HEK293 (cell line): Measurements from ENCODE around the gene METTL23.

Experiments
- CTCF ChIA-PET: fragments of 350-600 bp; formaldehyde crosslinking; extraction: SDS; loops from one replicate; lab custom pipeline; 2021; ENCODE audit warnings: antibody characterized with exemption; lab: Yijun Ruan, JAX
- POLR2A ChIA-PET: fragments of 300-600 bp; formaldehyde crosslinking; extraction: SDS; loops from one replicate; lab custom pipeline; 2020; ENCODE audit warnings: antibody characterized with exemption, inconsistent platforms; lab: Yijun Ruan, JAX
- H3K27ac ChIP-seq: fragments of 200-500 bp; sonication (Bioruptor generic); 2 replicates; pipeline ENCODE4 v1.5.1; 2014; ENCODE audit warnings: low read depth, low read length, control low read depth, inconsistent platforms; ENCODE audit errors: extremely low read depth
- H3K36me3 ChIP-seq, 2 experiments: fragments of 200-500 bp in 1 of 2; sonication (Bioruptor generic) in 1 of 2; 1 replicate in 1 of 2; 2 replicates in 1 of 2; pipeline ENCODE4 v1.5.1; 2014 to 2017; ENCODE audit warnings: inconsistent platforms in 2 of 2, low read length in 2 of 2; ENCODE audit not compliant: control insufficient read depth in 2 of 2, insufficient read depth in 1 of 2
- H3K4me1 ChIP-seq: fragments of 200-500 bp; sonication (Bioruptor generic); 2 replicates; pipeline ENCODE4 v1.5.1; 2014; ENCODE audit warnings: mild to moderate bottlenecking, low read length, inconsistent platforms; ENCODE audit not compliant: control insufficient read depth, insufficient read depth
- H3K4me3 ChIP-seq: 2 replicates; pipeline ENCODE4 v1.5.1; 2011; ENCODE audit warnings: low read depth, mild to moderate bottlenecking, control low read depth, low read length, moderate library complexity
- H3K9me3 ChIP-seq: fragments of 200-500 bp; sonication (Bioruptor generic); 2 replicates; pipeline ENCODE4 v1.5.1; 2014; ENCODE audit warnings: low read depth, low read length, inconsistent platforms; ENCODE audit not compliant: control insufficient read depth, insufficient read depth
- CTCF ChIP-seq: fragments of 450-650 bp; formaldehyde crosslinking; IDR thresholded peaks from 2 replicates; pipeline ENCODE4 v1.5.1; 2016; ENCODE audit warnings: missing biosample characterization, missing genetic modification characterization
- KLF9 ChIP-seq: fragments of 450-650 bp; formaldehyde crosslinking; IDR thresholded peaks from 2 replicates; pipeline ENCODE4 v1.5.1; 2016; ENCODE audit warnings: missing biosample characterization, missing genetic modification characterization, low read depth
- MYNN ChIP-seq: fragments of 450-650 bp; formaldehyde crosslinking; IDR thresholded peaks from 2 replicates; pipeline ENCODE4 v1.5.1; 2016; ENCODE audit warnings: missing biosample characterization, missing genetic modification characterization, borderline replicate concordance
- OSR2 ChIP-seq: fragments of 450-650 bp; formaldehyde crosslinking; IDR thresholded peaks from 2 replicates; pipeline ENCODE4 v1.5.1; 2016; ENCODE audit warnings: missing biosample characterization, missing genetic modification characterization
- PRDM4 ChIP-seq: fragments of 450-650 bp; formaldehyde crosslinking; IDR thresholded peaks from 2 replicates; pipeline ENCODE4 v1.5.1; 2017; ENCODE audit warnings: missing biosample characterization, missing genetic modification characterization
- REST ChIP-seq: fragments of 450-650 bp; formaldehyde crosslinking; IDR thresholded peaks from 2 replicates; pipeline ENCODE4 v1.5.1; 2016; ENCODE audit warnings: missing biosample characterization, missing genetic modification characterization
- SCRT2 ChIP-seq: fragments of 450-650 bp; formaldehyde crosslinking; IDR thresholded peaks from 2 replicates; pipeline ENCODE4 v1.5.1; 2016; ENCODE audit warnings: missing biosample characterization, missing genetic modification characterization
- SETDB1 ChIP-seq: IDR thresholded peaks from one replicate; pipeline ENCODE4 v1.6.1; 2017; ENCODE audit warnings: mild to moderate bottlenecking, low read length, moderate library complexity, mixed read lengths; ENCODE audit not compliant: insufficient read length
- YY1 ChIP-seq: fragments of 450-650 bp; formaldehyde crosslinking; IDR thresholded peaks from 2 replicates; pipeline ENCODE4 v1.5.1; 2018; ENCODE audit warnings: missing biosample characterization, missing genetic modification characterization
- ZBTB20 ChIP-seq: fragments of 450-650 bp; formaldehyde crosslinking; IDR thresholded peaks from 2 replicates; pipeline ENCODE4 v1.5.1; 2016; ENCODE audit warnings: missing biosample characterization, missing genetic modification characterization
- ZBTB21 ChIP-seq: fragments of 450-650 bp; formaldehyde crosslinking; IDR thresholded peaks from 2 replicates; pipeline ENCODE4 v1.5.1; 2017; ENCODE audit warnings: missing biosample characterization, missing genetic modification characterization
- ZIC2 ChIP-seq: fragments of 450-650 bp; formaldehyde crosslinking; IDR thresholded peaks from 2 replicates; pipeline ENCODE4 v1.5.1; 2016; ENCODE audit warnings: missing biosample characterization, missing genetic modification characterization
- ZNF140 ChIP-seq: fragments of 450-650 bp; formaldehyde crosslinking; IDR thresholded peaks from 2 replicates; pipeline ENCODE4 v1.5.1; 2016; ENCODE audit warnings: missing biosample characterization, missing genetic modification characterization
- ZNF174 ChIP-seq: fragments of 450-650 bp; formaldehyde crosslinking; IDR thresholded peaks from 2 replicates; pipeline ENCODE4 v1.5.0; 2017; ENCODE audit warnings: missing biosample characterization, mild to moderate bottlenecking, missing genetic modification characterization
- ZNF19 ChIP-seq: fragments of 450-650 bp; formaldehyde crosslinking; IDR thresholded peaks from 2 replicates; pipeline ENCODE4; 2016; ENCODE audit warnings: missing biosample characterization, missing genetic modification characterization, low read depth
- ZNF350 ChIP-seq: fragments of 450-650 bp; formaldehyde crosslinking; IDR thresholded peaks from 2 replicates; pipeline ENCODE4 v1.5.0; 2017; ENCODE audit warnings: missing biosample characterization, mild to moderate bottlenecking, missing genetic modification characterization
- ZNF433 ChIP-seq: fragments of 450-650 bp; formaldehyde crosslinking; IDR thresholded peaks from 2 replicates; pipeline ENCODE4 v1.5.1; 2016; ENCODE audit warnings: missing biosample characterization, missing genetic modification characterization, low read depth
- ZNF48 ChIP-seq: fragments of 450-650 bp; formaldehyde crosslinking; IDR thresholded peaks from 2 replicates; pipeline ENCODE4 v1.5.1; 2016; ENCODE audit warnings: missing biosample characterization, missing genetic modification characterization
- ZNF518A ChIP-seq: fragments of 450-650 bp; formaldehyde crosslinking; conservative IDR thresholded peaks from 2 replicates; pipeline ENCODE4 v1.5.1; 2016; ENCODE audit warnings: low read depth, missing biosample characterization, missing genetic modification characterization
- ZNF529 ChIP-seq: fragments of 450-650 bp; formaldehyde crosslinking; IDR thresholded peaks from 2 replicates; pipeline ENCODE4 v1.5.1; 2017; ENCODE audit warnings: missing genetic modification characterization, missing biosample characterization; ENCODE audit not compliant: insufficient replicate concordance
- ZNF544 ChIP-seq: fragments of 450-650 bp; formaldehyde crosslinking; IDR thresholded peaks from 2 replicates; pipeline ENCODE4 v1.5.0; 2017; ENCODE audit warnings: missing biosample characterization, missing genetic modification characterization
- ZNF548 ChIP-seq: fragments of 450-650 bp; formaldehyde crosslinking; IDR thresholded peaks from 2 replicates; pipeline ENCODE4 v1.5.1; 2016; ENCODE audit warnings: missing biosample characterization, missing genetic modification characterization
- ZNF549 ChIP-seq: fragments of 450-650 bp; IDR thresholded peaks from 2 replicates; pipeline ENCODE4 v1.5.1; 2018; ENCODE audit warnings: missing biosample characterization, missing genetic modification characterization, mild to moderate bottlenecking, inconsistent platforms, moderate library complexity
- ZNF585B ChIP-seq: fragments of 450-650 bp; formaldehyde crosslinking; IDR thresholded peaks from 2 replicates; pipeline ENCODE4 v1.5.1; 2016; ENCODE audit warnings: missing biosample characterization, missing genetic modification characterization

METTL23 gene

GRCh38 chr17:76726776-76727718, at the start of gene METTL23:
METTL23 (plus strand) TSS chr17:76726839; CDS start chr17:76729711, 2,872 bp downstream.
- peak within 1 kb of the TSS; percentile 93 for H3K4me3 ChIP-seq
- POLR2A ChIA-PET, result interaction anchor here (0.5 to 4.6 kb wide), 17 partner anchors 9 to 170 kb away, joined by 3 to 68 read pairs (median 4); partner anchors contain the start of genes MFSD11 and SRSF2
- peaks cover 37 to 52% of the 10 kb centered on the region in 2 experiments for H3K36me3 ChIP-seq
- H3K4me1 ChIP-seq, result peaks cover 7% of the 10 kb centered on the region
- peak within 1 kb of the TSS; percentile 97 for H3K27ac ChIP-seq
- CTCF ChIA-PET, result interaction anchor here (0.6 to 8.7 kb wide), 10 partner anchors 8 to 527 kb away, joined by 3 to 68 read pairs (median 5); partner anchors contain the start of genes MGAT5B and MXRA7
- no peaks in the 10 kb centered on the region for H3K9me3 ChIP-seq
- TF ChIP-seq PRDM4, result peak; percentile 29; the same call in 1 of the 2 replicates
- TF ChIP-seq ZNF350, result no peak
- TF ChIP-seq ZBTB21, result no peak
- TF ChIP-seq ZBTB20 (tag by site-specific recombination), result no peak
- TF ChIP-seq ZNF549 (tag by site-specific recombination), result no peak
- TF ChIP-seq ZNF19 (tag by site-specific recombination), result no peak
- TF ChIP-seq MYNN (tag by site-specific recombination), result no peak
- peak; percentile 86 for TF ChIP-seq ZIC2 (tag by site-specific recombination)
- TF ChIP-seq SCRT2 (tag by site-specific recombination), result peak; percentile 75
- no peak for TF ChIP-seq ZNF544 (tag by site-specific recombination)
- no peak for TF ChIP-seq ZNF48 (tag by site-specific recombination)
- TF ChIP-seq CTCF, result peak; percentile 87
- no peak for TF ChIP-seq ZNF585B (tag by site-specific recombination)
- TF ChIP-seq OSR2 (tag by site-specific recombination), result no peak
- TF ChIP-seq SETDB1, result no peak
- TF ChIP-seq ZNF140 (tag by site-specific recombination), result no peak
- no peak for TF ChIP-seq ZNF174 (tag by site-specific recombination)
- TF ChIP-seq REST (tag by site-specific recombination), result peak; percentile 30; the same call in 1 of the 2 replicates
- no peak for TF ChIP-seq ZNF529 (tag by site-specific recombination)
- TF ChIP-seq YY1 (tag by site-specific recombination), result no peak
- TF ChIP-seq ZNF518A (tag by site-specific recombination), result no peak
- TF ChIP-seq ZNF433, result no peak
- TF ChIP-seq ZNF548 (tag by site-specific recombination), result no peak
- TF ChIP-seq KLF9 (tag by site-specific recombination), result no peak; the same call in 1 of the 2 replicates
